Activated B cell treated with CpG ODN at 0.5 μM for 24 hours (primary cell): Measurements from ENCODE around the gene ST6GALNAC3. TPM values are rescaled to one million over a fixed set of nuclear protein-coding genes. Genes with fewer than 3 reads are reported as not detected.

Source experiments
- ATAC-seq: fragments of 200-7000 bp; cut with Tn5 transposase; one replicate; pipeline ENCODE4 v1.10.0; 2021; ENCODE audit warnings: low read depth, mild to moderate bottlenecking, moderate library complexity
- CTCF ChIA-PET: fragments of 350-600 bp; sonication (Branson Sonifier 250); formaldehyde crosslinking; loops from one replicate; lab custom pipeline; 2021; ENCODE audit warnings: antibody characterized with exemption; lab: Charles Lee
- POLR2A ChIA-PET: fragments of 350-600 bp; sonication (Branson Sonifier 250); formaldehyde crosslinking; loops from one replicate; lab custom pipeline; 2021; ENCODE audit warnings: antibody characterized with exemption; lab: Charles Lee
- DNase-seq: peaks from one replicate; pipeline ENCODE4 v3.0.0; 2022
- H3K27ac Mint-ChIP-seq: one replicate; pipeline ENCODE4 v1.8.0; 2020; ENCODE audit warnings: mixed read lengths
- H3K27me3 Mint-ChIP-seq: one replicate; pipeline ENCODE4 v1.8.0; 2021; ENCODE audit warnings: mixed read lengths
- H3K36me3 Mint-ChIP-seq: one replicate; pipeline ENCODE4 v1.8.0; 2021; ENCODE audit warnings: low read depth, mixed read lengths
- H3K4me1 Mint-ChIP-seq: one replicate; pipeline ENCODE4 v1.8.0; 2021; ENCODE audit warnings: mixed read lengths
- H3K4me3 Mint-ChIP-seq: one replicate; pipeline ENCODE4 v1.8.0; 2020; ENCODE audit warnings: mild to moderate bottlenecking, mixed read lengths
- H3K9me3 Mint-ChIP-seq: one replicate; pipeline ENCODE4 v1.8.0; 2020; ENCODE audit warnings: mixed read lengths
- CTCF ChIP-seq: fragments of 200-600 bp; IDR thresholded peaks from one replicate; pipeline ENCODE4 v1.8.0; 2022; ENCODE audit warnings: antibody characterized with exemption, mild to moderate bottlenecking
- intact Hi-C: fragments of 100-400 bp; cut with micrococcal nuclease; formaldehyde crosslinking; loops from one replicate; pipeline ENCODE4 v1.15.1; 2024
- total RNA-seq: library from RNA; stranded (reverse); gene quantifications from 2 replicates; pipeline ENCODE4 v1.2.3, GENCODE V29; 2022

Gene ST6GALNAC3
- total RNA-seq, 1 donor from 2014 or later = 12.6 TPM

GRCh38 chr1:76224752-76225151 lies 150.2 kb downstream of the ST6GALNAC3 start:
- H3K4me1 Mint-ChIP-seq = peaks cover 23% of the 10 kb centered on the region
- TF ChIP-seq CTCF = no peak
- H3K4me3 Mint-ChIP-seq = no peak overlapping the region
- H3K27me3 Mint-ChIP-seq = peaks cover 2% of the 10 kb centered on the region
- intact Hi-C loops = no loop called here
- ChIA-PET CTCF (no interaction called here), POLR2A (no interaction called here)
- no peak overlapping the region for H3K27ac Mint-ChIP-seq
- no peaks in the 10 kb centered on the region for H3K36me3 Mint-ChIP-seq
- DNase-seq (no peak), ATAC-seq (no peak)
- H3K9me3 Mint-ChIP-seq = no peaks in the 10 kb centered on the region

- POLR2A ChIA-PET = no interaction called here
- DNase-seq = no peak
- no peak for TF ChIP-seq CTCF
- no peaks in the 10 kb centered on the region for H3K9me3 Mint-ChIP-seq
- H3K4me3 Mint-ChIP-seq = no peak overlapping the region
- H3K36me3 Mint-ChIP-seq = no peaks in the 10 kb centered on the region
- intact Hi-C loops = no loop called here
- H3K27me3 Mint-ChIP-seq = peaks cover 2% of the 10 kb centered on the region
- H3K27ac Mint-ChIP-seq = no peak overlapping the region
- ATAC-seq = no peak
- CTCF ChIA-PET = no interaction called here
- H3K4me1 Mint-ChIP-seq = peaks cover 18% of the 10 kb centered on the region
Measured at GRCh38 chr1:76225526-76225925, 151.0 kb downstream of the ST6GALNAC3 start.

GRCh38 chr1:76227621-76228020 lies 153.1 kb downstream of the ST6GALNAC3 start:
- peaks cover 24% of the 10 kb centered on the region for H3K4me1 Mint-ChIP-seq
- no peaks in the 10 kb centered on the region for H3K36me3 Mint-ChIP-seq
- H3K27me3 Mint-ChIP-seq = peaks cover 2% of the 10 kb centered on the region
- ChIA-PET POLR2A (no interaction called here), CTCF (no interaction called here)
- DNase-seq (no peak), ATAC-seq (no peak)
- TF ChIP-seq CTCF = no peak
- H3K27ac Mint-ChIP-seq = no peak overlapping the region
- H3K9me3 Mint-ChIP-seq = peaks cover 2% of the 10 kb centered on the region
- intact Hi-C loops = no loop called here
- H3K4me3 Mint-ChIP-seq = no peak overlapping the region

GRCh38 chr1:76229279-76230005 lies 154.9 kb downstream of the ST6GALNAC3 start:
- POLR2A ChIA-PET = no interaction called here
- no peak overlapping the region for H3K4me3 Mint-ChIP-seq
- intact Hi-C loops = no loop called here

GRCh38 chr1:76230842-76231281 lies 156.3 kb downstream of the ST6GALNAC3 start:
- H3K27ac Mint-ChIP-seq = no peak overlapping the region
- TF ChIP-seq CTCF = no peak
- intact Hi-C loops = no loop called here
- H3K27me3 Mint-ChIP-seq = peaks cover 2% of the 10 kb centered on the region
- CTCF ChIA-PET = no interaction called here
- H3K9me3 Mint-ChIP-seq = peaks cover 2% of the 10 kb centered on the region
- peaks cover 24% of the 10 kb centered on the region for H3K4me1 Mint-ChIP-seq
- no peaks in the 10 kb centered on the region for H3K36me3 Mint-ChIP-seq
- POLR2A ChIA-PET = no interaction called here
- DNase-seq (no peak), ATAC-seq (no peak)
- H3K4me3 Mint-ChIP-seq = no peak overlapping the region

More at GRCh38 chr1:76229279-76230005, 154.9 kb downstream of the ST6GALNAC3 start:
- no peaks in the 10 kb centered on the region for H3K36me3 Mint-ChIP-seq
- CTCF ChIA-PET = no interaction called here
- TF ChIP-seq CTCF = no peak
- peaks cover 2% of the 10 kb centered on the region for H3K9me3 Mint-ChIP-seq
- peaks cover 24% of the 10 kb centered on the region for H3K4me1 Mint-ChIP-seq
- DNase-seq = no peak
- H3K27me3 Mint-ChIP-seq = peaks cover 2% of the 10 kb centered on the region
- H3K27ac Mint-ChIP-seq = no peak overlapping the region
- ATAC-seq = no peak
